ENCODE results near the gene MANSC1. TPM values are rescaled to one million over a fixed set of nuclear protein-coding genes. Genes with fewer than 3 reads are reported as not detected.

MANSC1 gene
- total RNA-seq, 2 experiments from 2014 or later, result 0.14 TPM; not detected in 1

GRCh38 chr12:12379831-12380730 is 30.0 kb upstream of the MANSC1 start:
- peaks cover 70% of the 10 kb centered on the region for H3K4me1 Mint-ChIP-seq
- DNase-seq (peak; percentile 69), ATAC-seq (peak; percentile 82)
- peaks cover 7% of the 10 kb centered on the region for H3K9me3 Mint-ChIP-seq (ENCODE audit: low read depth)
- H3K27me3 Mint-ChIP-seq, result no peaks in the 10 kb centered on the region
- peaks cover 52% of the 10 kb centered on the region for H3K36me3 Mint-ChIP-seq
- H3K4me3 Mint-ChIP-seq, result no peak overlapping the region
- peak overlapping the region; percentile 99 for H3K27ac Mint-ChIP-seq
- CTCF ChIA-PET, result interaction anchor here (0.7 to 5.3 kb wide), 15 partner anchors 14 to 357 kb away, joined by 3 to 41 read pairs (median 4); partner anchors contain the start of genes BORCS5 and DUSP16

- peaks cover 57% of the 10 kb centered on the region for H3K4me1 Mint-ChIP-seq
- ATAC-seq (no peak), DNase-seq (no peak)
- H3K36me3 Mint-ChIP-seq, result peaks cover 48% of the 10 kb centered on the region
- CTCF ChIA-PET, result interaction anchor here (1.0 to 5.3 kb wide), 12 partner anchors 9 to 358 kb away, joined by 3 to 41 read pairs (median 10); partner anchors contain the start of gene DUSP16
- no peak overlapping the region for H3K4me3 Mint-ChIP-seq
- peaks cover 4% of the 10 kb centered on the region for H3K9me3 Mint-ChIP-seq (ENCODE audit: low read depth)
- no peaks in the 10 kb centered on the region for H3K27me3 Mint-ChIP-seq
- peak overlapping the region; percentile 99 for H3K27ac Mint-ChIP-seq
These were observed 28.6 kb upstream of the MANSC1 start for GRCh38 chr12:12378616-12379015.

GRCh38 chr12:12376646-12377448 is 26.8 kb upstream of the MANSC1 start:
- no peaks in the 10 kb centered on the region for H3K9me3 Mint-ChIP-seq (ENCODE audit: low read depth)
- ATAC-seq (peak; percentile 56), DNase-seq (peak; percentile 51)
- H3K4me3 Mint-ChIP-seq, result no peak overlapping the region
- peaks cover 43% of the 10 kb centered on the region for H3K36me3 Mint-ChIP-seq
- H3K27ac Mint-ChIP-seq, result peak overlapping the region; percentile 21
- no peaks in the 10 kb centered on the region for H3K27me3 Mint-ChIP-seq
- peaks cover 50% of the 10 kb centered on the region for H3K4me1 Mint-ChIP-seq
- CTCF ChIA-PET, result interaction anchor here (0.7 to 5.3 kb wide), 39 partner anchors 8 to 408 kb away, joined by 3 to 41 read pairs (median 5); partner anchors contain the start of genes BORCS5, CREBL2 and DUSP16

- peaks cover 21% of the 10 kb centered on the region for H3K4me1 Mint-ChIP-seq
- peaks cover 3% of the 10 kb centered on the region for H3K9me3 Mint-ChIP-seq (ENCODE audit: low read depth)
- DNase-seq (no peak), ATAC-seq (no peak)
- H3K4me3 Mint-ChIP-seq, result no peak overlapping the region
- CTCF ChIA-PET, result interaction anchor here (0.9 to 1.8 kb wide), 3 partner anchors 15 to 364 kb away, joined by 3 to 7 read pairs (median 4); no protein-coding TSS in a partner anchor
- H3K27ac Mint-ChIP-seq, result no peak overlapping the region
- H3K36me3 Mint-ChIP-seq, result peaks cover 41% of the 10 kb centered on the region
- no peaks in the 10 kb centered on the region for H3K27me3 Mint-ChIP-seq
These were observed 23.1 kb upstream of the MANSC1 start for GRCh38 chr12:12372946-12373722.

GRCh38 chr12:12367482-12367998 is 17.5 kb upstream of the MANSC1 start:
- Mint-ChIP-seq H3K27ac (peak overlapping the region; percentile 3), H3K27me3 (no peaks in the 10 kb centered on the region), H3K4me1 (peaks cover 40% of the 10 kb centered on the region), H3K9me3 (ENCODE audit: low read depth) (peaks cover 3% of the 10 kb centered on the region), H3K4me3 (no peak overlapping the region), H3K36me3 (peaks cover 58% of the 10 kb centered on the region)
- CTCF ChIA-PET, result interaction anchor here (0.6 to 5.9 kb wide), 10 partner anchors 10 to 369 kb away, joined by 3 to 28 read pairs (median 4); partner anchors contain the start of gene BORCS5
- no peak for DNase-seq
- ATAC-seq, result no peak

- Mint-ChIP-seq H3K36me3 (peaks cover 60% of the 10 kb centered on the region), H3K27ac (no peak overlapping the region)
These were observed 16.8 kb upstream of the MANSC1 start for GRCh38 chr12:12366701-12367481.

GRCh38 chr12:12365931-12366431 is 15.9 kb upstream of the MANSC1 start:
- ATAC-seq (peak; percentile 66), DNase-seq (peak; percentile 80)
- CTCF ChIA-PET, result interaction anchor here (1.2 to 5.9 kb wide), 10 partner anchors 8 to 371 kb away, joined by 3 to 28 read pairs (median 4); partner anchors contain the start of genes BORCS5 and MANSC1
- H3K9me3 Mint-ChIP-seq (ENCODE audit: low read depth), result peaks cover 3% of the 10 kb centered on the region
- peak overlapping the region; percentile 25 for H3K4me3 Mint-ChIP-seq
- peak overlapping the region; percentile 81 for H3K27ac Mint-ChIP-seq
- no peaks in the 10 kb centered on the region for H3K27me3 Mint-ChIP-seq
- peaks cover 53% of the 10 kb centered on the region for H3K4me1 Mint-ChIP-seq
- peaks cover 61% of the 10 kb centered on the region for H3K36me3 Mint-ChIP-seq

More at GRCh38 chr12:12366701-12367481, 16.8 kb upstream of the MANSC1 start:
- Mint-ChIP-seq H3K27me3 (no peaks in the 10 kb centered on the region), H3K9me3 (ENCODE audit: low read depth) (peaks cover 3% of the 10 kb centered on the region), H3K4me3 (no peak overlapping the region), H3K4me1 (peaks cover 44% of the 10 kb centered on the region)
- DNase-seq (no peak), ATAC-seq (no peak)
- CTCF ChIA-PET, result interaction anchor here (0.8 to 5.9 kb wide), 11 partner anchors 8 to 370 kb away, joined by 3 to 28 read pairs (median 3); partner anchors contain the start of gene BORCS5

- Mint-ChIP-seq H3K4me3 (peak overlapping the region; percentile 11), H3K9me3 (ENCODE audit: low read depth) (peaks cover 3% of the 10 kb centered on the region), H3K36me3 (peaks cover 60% of the 10 kb centered on the region), H3K27ac (peak overlapping the region; percentile 81), H3K27me3 (no peaks in the 10 kb centered on the region), H3K4me1 (peaks cover 55% of the 10 kb centered on the region)
- peak; percentile 50 for ATAC-seq
- DNase-seq, result no peak
- CTCF ChIA-PET, result interaction anchor here (1.2 to 5.9 kb wide), 6 partner anchors 8 to 117 kb away, joined by 3 to 28 read pairs (median 5); partner anchors contain the start of genes BORCS5 and MANSC1
These were observed 15.4 kb upstream of the MANSC1 start for GRCh38 chr12:12365446-12365802.

GRCh38 chr12:12364787-12365445 is 14.9 kb upstream of the MANSC1 start:
- Mint-ChIP-seq H3K27me3 (no peaks in the 10 kb centered on the region), H3K36me3 (peaks cover 57% of the 10 kb centered on the region), H3K4me3 (no peak overlapping the region), H3K9me3 (ENCODE audit: low read depth) (peaks cover 3% of the 10 kb centered on the region), H3K27ac (peak overlapping the region; percentile 81), H3K4me1 (peaks cover 58% of the 10 kb centered on the region)
- CTCF ChIA-PET, result interaction anchor here (1.4 to 5.9 kb wide), 5 partner anchors 7 to 117 kb away, joined by 3 to 28 read pairs (median 5); partner anchors contain the start of gene BORCS5
- DNase-seq (no peak), ATAC-seq (no peak)

GRCh38 chr12:12358528-12358927 is 8.5 kb upstream of the MANSC1 start:
- DNase-seq (no peak), ATAC-seq (no peak)
- Mint-ChIP-seq H3K4me3 (peak overlapping the region; percentile 86), H3K9me3 (ENCODE audit: low read depth) (no peaks in the 10 kb centered on the region), H3K36me3 (peaks cover 17% of the 10 kb centered on the region), H3K4me1 (peaks cover 50% of the 10 kb centered on the region), H3K27ac (peak overlapping the region; percentile 94), H3K27me3 (no peaks in the 10 kb centered on the region)
- CTCF ChIA-PET, result interaction anchor here (0.9 to 3.0 kb wide), 16 partner anchors 10 to 378 kb away, joined by 3 to 28 read pairs (median 6); partner anchors contain the start of gene DUSP16

Data from activated CD8-positive, alpha-beta memory T cell treated with anti-CD3 and anti-CD28 coated beads, Interleukin-2, amount 10 ng/mL, durations not matched to agents 7 days and 5 days (primary cell).